Stomach (tissue), 4 donors: ENCODE results near the gene ANKRD10.

Experiments
- CTCF ChIP-seq, 7 experiments: fragments of 450-650 bp in 4 of 7; fragments of 200-600 bp in 3 of 7; sonication (generic) in 3 of 7; IDR thresholded peaks; one replicate each; pipeline ENCODE4 v1.5.1; 2016 to 2019; ENCODE audit warnings: antibody characterized with exemption in 7 of 7, control low read depth in 2 of 7, mild to moderate bottlenecking in 1 of 7
- EP300 ChIP-seq: sonication (generic); formaldehyde crosslinking; IDR thresholded peaks from one replicate; pipeline ENCODE4 v1.6.1; 2017; ENCODE audit warnings: antibody characterized with exemption
- POLR2A ChIP-seq, 4 donors: fragments of 450-650 bp; IDR thresholded peaks; one replicate each; pipeline ENCODE4 v1.6.1; 2016; ENCODE audit warnings: antibody characterized with exemption in 4 of 4, control low read depth in 2 of 4, mild to moderate bottlenecking in 1 of 4, moderate library complexity in 1 of 4

- TF ChIP-seq EP300 (no peak), CTCF (IDR thresholded peaks at IDR 0.05) (no peak), POLR2A (IDR thresholded peaks at IDR 0.05) (no peak)
Observed at GRCh38 chr13:110880627-110881026, 34.2 kb downstream of the ANKRD10 start.
